ENCODE data around the gene MYO1C. TPM values are rescaled to one million over a fixed set of nuclear protein-coding genes. Genes with fewer than 3 reads are reported as not detected.

MYO1C gene
- total RNA-seq, 1 experiment from 2014 or later, result 251 TPM

DNA sequence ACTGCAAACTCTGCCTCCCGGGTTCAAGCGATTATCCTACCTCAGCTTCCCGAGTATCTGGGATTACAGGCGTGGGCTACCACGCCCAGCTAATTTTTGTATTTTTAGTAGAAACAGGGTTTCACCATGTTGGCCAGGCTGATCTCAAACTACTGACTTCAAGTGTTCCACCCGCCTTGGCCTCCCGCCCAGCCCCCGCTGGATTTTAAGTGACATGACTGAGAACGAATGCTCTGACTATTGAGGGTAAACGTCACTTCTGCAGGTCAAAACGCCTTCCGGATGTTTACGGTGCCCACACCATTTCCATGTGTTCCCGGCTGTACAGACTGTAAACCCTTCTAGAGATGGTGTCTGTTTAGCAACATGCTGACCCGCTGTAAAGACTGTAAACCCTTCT is 47.3 kb upstream of the MYO1C start:
- POLR2A ChIA-PET, result no interaction called here
- intact Hi-C loops (cut with micrococcal nuclease; ENCODE audit: unreplicated experiment) (no loop called here), in situ Hi-C loops (cut with HindIII; ENCODE audit: low pct_unique_long_range_greater_than_20kb, low sequenced_read_pairs) (no loop called here)
- Histone ChIP-seq H3K27ac (ENCODE audit: low read length) (no peak overlapping the region), H3K27me3 (ENCODE audit: control insufficient read depth, insufficient read depth, low read length) (no peaks in the 10 kb centered on the region), H3K4me1 (ENCODE audit: control insufficient read depth, insufficient read depth, low read length) (no peaks in the 10 kb centered on the region), H3K4me3 (ENCODE audit: low read depth in 2 of 2, low read length in 2 of 2) (no peak overlapping the region), H3K9me3 (ENCODE audit: control insufficient read depth, insufficient read depth, low read depth, low read length) (no peaks in the 10 kb centered on the region), H3K36me3 (ENCODE audit: control insufficient read depth, insufficient read depth, low read length) (no peaks in the 10 kb centered on the region; the same call in none of the 2 replicates)
- no peak for ATAC-seq
- BruUV-seq (replicated peaks), result no TSS peak
- TF ChIP-seq TCF7L2 (IDR thresholded peaks at IDR 0.05; ENCODE audit: low read depth, low read length) (no peak), POLR2AphosphoS5 (IDR thresholded peaks at IDR 0.05; ENCODE audit: low read depth, low read length) (no peak), SIN3A (IDR thresholded peaks at IDR 0.05; ENCODE audit: borderline replicate concordance, insufficient read depth, low read depth, low read length) (no peak)
- TF ChIP-seq, protein P1, sequence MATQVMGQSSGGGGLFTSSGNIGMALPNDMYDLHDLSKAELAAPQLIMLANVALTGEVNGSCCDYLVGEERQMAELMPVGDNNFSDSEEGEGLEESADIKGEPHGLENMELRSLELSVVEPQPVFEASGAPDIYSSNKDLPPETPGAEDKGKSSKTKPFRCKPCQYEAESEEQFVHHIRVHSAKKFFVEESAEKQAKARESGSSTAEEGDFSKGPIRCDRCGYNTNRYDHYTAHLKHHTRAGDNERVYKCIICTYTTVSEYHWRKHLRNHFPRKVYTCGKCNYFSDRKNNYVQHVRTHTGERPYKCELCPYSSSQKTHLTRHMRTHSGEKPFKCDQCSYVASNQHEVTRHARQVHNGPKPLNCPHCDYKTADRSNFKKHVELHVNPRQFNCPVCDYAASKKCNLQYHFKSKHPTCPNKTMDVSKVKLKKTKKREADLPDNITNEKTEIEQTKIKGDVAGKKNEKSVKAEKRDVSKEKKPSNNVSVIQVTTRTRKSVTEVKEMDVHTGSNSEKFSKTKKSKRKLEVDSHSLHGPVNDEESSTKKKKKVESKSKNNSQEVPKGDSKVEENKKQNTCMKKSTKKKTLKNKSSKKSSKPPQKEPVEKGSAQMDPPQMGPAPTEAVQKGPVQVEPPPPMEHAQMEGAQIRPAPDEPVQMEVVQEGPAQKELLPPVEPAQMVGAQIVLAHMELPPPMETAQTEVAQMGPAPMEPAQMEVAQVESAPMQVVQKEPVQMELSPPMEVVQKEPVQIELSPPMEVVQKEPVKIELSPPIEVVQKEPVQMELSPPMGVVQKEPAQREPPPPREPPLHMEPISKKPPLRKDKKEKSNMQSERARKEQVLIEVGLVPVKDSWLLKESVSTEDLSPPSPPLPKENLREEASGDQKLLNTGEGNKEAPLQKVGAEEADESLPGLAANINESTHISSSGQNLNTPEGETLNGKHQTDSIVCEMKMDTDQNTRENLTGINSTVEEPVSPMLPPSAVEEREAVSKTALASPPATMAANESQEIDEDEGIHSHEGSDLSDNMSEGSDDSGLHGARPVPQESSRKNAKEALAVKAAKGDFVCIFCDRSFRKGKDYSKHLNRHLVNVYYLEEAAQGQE (IDR thresholded peaks at IDR 0.05; ENCODE audit: insufficient read depth in 1 of 2, low read depth in 2 of 2, low read length in 1 of 2), result no peak
- TF ChIP-seq, protein P2, sequence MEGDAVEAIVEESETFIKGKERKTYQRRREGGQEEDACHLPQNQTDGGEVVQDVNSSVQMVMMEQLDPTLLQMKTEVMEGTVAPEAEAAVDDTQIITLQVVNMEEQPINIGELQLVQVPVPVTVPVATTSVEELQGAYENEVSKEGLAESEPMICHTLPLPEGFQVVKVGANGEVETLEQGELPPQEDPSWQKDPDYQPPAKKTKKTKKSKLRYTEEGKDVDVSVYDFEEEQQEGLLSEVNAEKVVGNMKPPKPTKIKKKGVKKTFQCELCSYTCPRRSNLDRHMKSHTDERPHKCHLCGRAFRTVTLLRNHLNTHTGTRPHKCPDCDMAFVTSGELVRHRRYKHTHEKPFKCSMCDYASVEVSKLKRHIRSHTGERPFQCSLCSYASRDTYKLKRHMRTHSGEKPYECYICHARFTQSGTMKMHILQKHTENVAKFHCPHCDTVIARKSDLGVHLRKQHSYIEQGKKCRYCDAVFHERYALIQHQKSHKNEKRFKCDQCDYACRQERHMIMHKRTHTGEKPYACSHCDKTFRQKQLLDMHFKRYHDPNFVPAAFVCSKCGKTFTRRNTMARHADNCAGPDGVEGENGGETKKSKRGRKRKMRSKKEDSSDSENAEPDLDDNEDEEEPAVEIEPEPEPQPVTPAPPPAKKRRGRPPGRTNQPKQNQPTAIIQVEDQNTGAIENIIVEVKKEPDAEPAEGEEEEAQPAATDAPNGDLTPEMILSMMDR (IDR thresholded peaks at IDR 0.05), result no peak
- DNase-seq (ENCODE audit: low read depth, low spot score), result no peak
- CTCF ChIA-PET, result no interaction called here

DNA sequence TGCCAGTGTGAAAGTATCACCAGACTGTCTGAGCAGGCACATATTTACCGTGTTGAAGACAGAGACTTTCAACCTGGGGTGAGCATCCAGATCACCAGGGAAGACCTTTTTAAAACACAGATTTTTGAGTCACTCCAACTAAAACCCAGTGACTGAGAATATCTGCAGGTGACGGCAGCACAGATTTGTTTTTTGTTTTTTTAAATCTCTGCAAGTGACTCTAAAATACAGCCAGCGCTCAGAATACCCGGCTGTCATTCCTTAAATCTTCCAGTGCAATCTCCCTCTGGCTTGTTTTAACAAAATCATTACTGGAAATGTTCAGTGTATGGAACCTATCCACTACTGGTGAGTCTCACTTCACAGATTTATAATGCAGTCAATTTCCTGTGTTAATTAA is 43.3 kb upstream of the MYO1C start:
- no peak for TF ChIP-seq TCF7L2 (IDR thresholded peaks at IDR 0.05; ENCODE audit: low read depth, low read length)
- TF ChIP-seq, protein P1 (IDR thresholded peaks at IDR 0.05; ENCODE audit: insufficient read depth in 1 of 2, low read depth in 2 of 2, low read length in 1 of 2), result no peak
- TF ChIP-seq POLR2AphosphoS5 (IDR thresholded peaks at IDR 0.05; ENCODE audit: low read depth, low read length), result no peak
- TF ChIP-seq, protein P2 (IDR thresholded peaks at IDR 0.05), result no peak
- TF ChIP-seq SIN3A (IDR thresholded peaks at IDR 0.05; ENCODE audit: borderline replicate concordance, insufficient read depth, low read depth, low read length), result no peak
- no TSS peak for BruUV-seq (replicated peaks)
- intact Hi-C loops (cut with micrococcal nuclease; ENCODE audit: unreplicated experiment), result no loop called here
- ATAC-seq (no peak), DNase-seq (ENCODE audit: low read depth, low spot score) (no peak)
- ChIA-PET POLR2A (no interaction called here), CTCF (no interaction called here)
- H3K4me3 ChIP-seq (ENCODE audit: low read depth in 2 of 2, low read length in 2 of 2), result no peak overlapping the region
- H3K27me3 ChIP-seq (ENCODE audit: control insufficient read depth, insufficient read depth, low read length), result no peaks in the 10 kb centered on the region
- peaks cover 3% of the 10 kb centered on the region for H3K36me3 ChIP-seq (ENCODE audit: control insufficient read depth, insufficient read depth, low read length)
- no peak overlapping the region for H3K27ac ChIP-seq (ENCODE audit: low read length)
- in situ Hi-C loops (cut with HindIII; ENCODE audit: low pct_unique_long_range_greater_than_20kb, low sequenced_read_pairs), result no loop called here
- H3K4me1 ChIP-seq (ENCODE audit: control insufficient read depth, insufficient read depth, low read length), result no peaks in the 10 kb centered on the region
- H3K9me3 ChIP-seq (ENCODE audit: control insufficient read depth, insufficient read depth, low read depth, low read length), result no peaks in the 10 kb centered on the region
